NCI-H2081 (cell line): ENCODE data around the gene KANK3.
"Not testable (repeated sequence)": the region's sequence is repeated elsewhere in the genome, so short reads cannot be mapped to it uniquely, and the experiment has no call there.

Source experiments
- DNase-seq, 2 experiments: peaks; one replicate each; lab custom pipeline; 2025; lab: John Stamatoyannopoulos, UW

KANK3 gene

DNA sequence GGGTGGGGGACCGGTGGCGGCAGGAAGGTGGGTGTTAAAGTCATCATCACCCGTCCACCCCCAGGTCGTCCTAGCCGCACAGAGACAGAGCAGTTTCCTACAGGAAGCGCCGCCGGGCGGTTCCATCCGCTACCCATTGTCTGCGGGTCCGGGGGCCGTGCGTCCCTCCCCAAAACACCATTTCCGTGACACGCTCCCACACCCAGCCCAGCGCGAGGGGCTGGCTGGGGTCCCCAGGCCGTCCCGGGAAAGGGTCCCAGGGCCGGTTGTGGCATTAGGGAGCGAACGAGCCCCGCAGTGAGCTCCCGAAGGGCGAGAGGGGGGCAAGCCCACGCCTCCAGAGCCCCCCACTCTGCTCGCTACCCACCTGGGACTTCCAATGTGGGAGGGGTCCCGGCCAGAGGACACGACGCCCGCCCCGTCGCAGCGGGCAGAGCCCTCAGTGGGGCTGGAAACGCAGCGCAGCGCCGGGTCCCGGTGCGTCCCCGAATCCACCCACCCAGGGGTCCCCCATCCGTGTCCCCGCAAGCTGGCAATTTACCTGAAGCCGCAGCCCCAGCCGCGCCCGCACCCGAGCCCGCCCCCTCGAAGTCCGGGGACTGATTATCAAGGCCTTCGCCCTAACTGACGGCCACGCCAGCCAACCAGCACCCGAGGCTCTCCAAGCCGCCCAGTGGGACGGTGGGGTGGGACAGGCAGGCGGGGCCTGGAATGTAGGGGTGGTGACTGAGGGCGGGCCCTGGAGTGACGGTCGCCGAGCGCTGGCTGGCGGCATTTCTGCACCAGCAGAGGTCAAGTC is at the start of gene KANK3:
Gene KANK3 (minus strand): TSS at position 579 of the 799 bp plus-strand sequence. CDS start 5,434 bp downstream, outside the sequence.
- peak; percentile 70 to 88 for DNase-seq

GRCh38 chr19:8392017-8392591 is 49.0 kb upstream of the KANK3 start:
- no peak for DNase-seq

- no peak for DNase-seq
These were observed 48.3 kb upstream of the KANK3 start for GRCh38 chr19:8391198-8392016.

- peak; percentile 64 to 88 for DNase-seq
These were observed 47.5 kb upstream of the KANK3 start for GRCh38 chr19:8390617-8390981.

DNA sequence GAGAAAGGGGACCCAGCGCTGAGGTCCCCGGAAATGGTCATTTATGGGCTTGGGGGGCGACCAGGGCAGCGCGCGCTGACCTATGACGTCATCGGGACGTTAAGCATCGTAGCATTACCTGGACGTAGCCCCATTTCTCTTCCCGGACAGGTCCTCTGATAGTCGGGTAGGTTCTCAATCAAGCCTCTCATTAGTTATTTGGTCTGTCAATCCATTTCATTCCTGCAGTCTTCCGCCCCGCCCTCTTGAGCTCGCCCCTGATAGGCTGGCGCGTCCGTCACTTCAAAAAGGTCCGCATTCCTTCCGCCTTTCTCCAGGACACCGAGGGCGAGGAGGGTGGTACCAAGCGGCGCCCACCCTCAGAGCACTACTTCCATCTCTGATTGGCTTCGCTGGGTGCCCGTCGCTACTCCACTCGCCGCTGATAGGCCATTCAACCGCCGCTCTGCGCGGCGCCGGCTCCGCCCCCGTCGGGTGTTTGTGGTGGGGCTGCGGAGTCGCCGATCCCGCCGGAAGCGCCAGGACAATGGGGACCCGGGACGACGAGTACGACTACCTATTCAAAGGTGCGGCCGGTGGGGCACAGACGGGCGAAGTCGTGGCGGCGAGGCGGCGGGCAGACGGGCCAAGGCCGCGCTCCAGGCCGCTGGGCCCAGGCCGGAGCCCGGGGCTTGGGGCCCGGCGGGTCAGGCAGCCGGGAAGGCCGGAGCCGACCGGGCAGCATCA is 47.0 kb upstream of the KANK3 start, which contains the start of gene RAB11B:
Gene RAB11B (plus strand): TSS at position 470 of the 726 bp plus-strand sequence. CDS start 57 bp downstream, at position 527.
- peak; percentile 99 to 100 for DNase-seq

GRCh38 chr19:8388612-8388958 is 45.5 kb upstream of the KANK3 start:
- no peak for DNase-seq

GRCh38 chr19:8387688-8388611 is 44.9 kb upstream of the KANK3 start:
- DNase-seq = peak in 1 of 2 experiments; percentile 66

GRCh38 chr19:8386990-8387389 is 43.9 kb upstream of the KANK3 start:
- no peak for DNase-seq

DNA sequence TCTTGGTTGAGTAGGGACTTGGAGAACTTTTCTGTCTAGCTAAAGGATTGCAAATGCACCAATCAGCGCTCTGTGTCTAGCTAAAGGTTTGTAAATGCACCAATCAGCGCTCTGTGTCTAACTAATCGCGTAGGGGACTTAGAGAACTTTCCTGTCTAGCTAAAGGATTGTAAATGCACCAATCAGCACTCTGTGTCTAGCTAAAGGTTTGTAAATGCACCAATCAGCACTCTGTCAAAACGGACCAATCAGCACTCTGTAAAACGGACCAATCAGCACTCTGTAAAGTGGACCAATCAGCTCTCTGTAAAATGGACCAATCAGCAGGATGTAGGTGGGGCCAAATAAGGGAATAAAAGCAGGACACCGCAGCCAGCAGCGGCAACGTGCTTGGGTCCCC is 43.4 kb upstream of the KANK3 start:
- DNase-seq = not testable (repeated sequence)

DNA sequence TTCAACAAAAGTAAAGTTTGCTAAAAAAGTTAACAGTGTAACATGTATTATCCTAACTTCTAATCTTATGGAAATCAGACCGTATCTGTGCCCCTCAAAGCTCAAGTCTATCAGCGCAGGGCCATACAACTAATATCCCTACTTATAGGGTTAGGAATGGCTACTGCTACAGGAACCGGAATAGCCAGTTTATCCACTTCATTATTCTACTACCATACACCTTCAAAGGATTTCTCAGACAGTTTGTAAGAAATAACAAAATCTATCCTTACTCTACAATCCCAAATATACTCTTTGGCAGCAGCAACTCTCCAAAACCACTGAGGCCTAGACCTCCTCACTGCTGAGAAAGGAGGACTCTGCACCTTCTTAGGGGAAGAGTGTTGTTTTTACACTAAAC is 42.5 kb upstream of the KANK3 start:
- DNase-seq = not testable (repeated sequence)

DNA sequence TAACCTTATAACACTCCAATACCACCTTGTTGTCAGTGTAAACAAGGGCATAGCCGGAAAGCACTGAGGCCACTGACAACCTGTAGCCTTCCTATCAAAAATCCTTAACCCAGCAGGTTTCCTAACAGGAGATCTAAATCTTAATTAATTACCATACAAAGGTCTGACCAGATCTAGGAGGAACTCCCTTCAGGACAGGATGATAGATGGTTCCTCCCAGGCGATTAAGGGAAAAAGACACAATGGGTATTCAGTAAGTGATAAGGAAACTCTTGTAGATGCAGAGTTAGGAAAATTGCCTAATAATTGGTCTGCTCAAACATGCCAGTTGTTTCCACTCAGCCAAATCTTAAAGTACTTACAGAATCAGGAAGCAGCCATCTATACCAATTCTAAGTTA is 42.0 kb upstream of the KANK3 start:
- DNase-seq = not testable (repeated sequence)

DNA sequence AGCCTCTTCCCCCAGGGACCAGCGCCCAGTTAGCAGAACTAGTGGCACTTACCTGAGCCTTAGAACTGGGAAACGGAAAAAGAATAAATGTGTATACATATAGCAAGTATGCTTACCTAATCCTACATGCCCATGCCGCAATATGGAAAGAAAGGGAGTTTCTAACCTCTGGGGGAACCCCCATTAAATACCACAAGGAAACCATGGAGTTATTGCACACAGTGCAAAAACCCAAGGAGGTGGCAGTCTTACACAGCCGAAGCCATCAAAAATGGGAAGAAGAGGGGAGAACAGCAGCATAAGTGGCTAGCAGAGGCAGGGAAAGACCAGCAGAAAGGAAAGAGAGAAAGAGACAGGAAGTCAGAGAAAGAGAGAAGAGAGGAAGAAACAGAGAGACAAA is 41.5 kb upstream of the KANK3 start:
- not testable (repeated sequence) for DNase-seq

DNA sequence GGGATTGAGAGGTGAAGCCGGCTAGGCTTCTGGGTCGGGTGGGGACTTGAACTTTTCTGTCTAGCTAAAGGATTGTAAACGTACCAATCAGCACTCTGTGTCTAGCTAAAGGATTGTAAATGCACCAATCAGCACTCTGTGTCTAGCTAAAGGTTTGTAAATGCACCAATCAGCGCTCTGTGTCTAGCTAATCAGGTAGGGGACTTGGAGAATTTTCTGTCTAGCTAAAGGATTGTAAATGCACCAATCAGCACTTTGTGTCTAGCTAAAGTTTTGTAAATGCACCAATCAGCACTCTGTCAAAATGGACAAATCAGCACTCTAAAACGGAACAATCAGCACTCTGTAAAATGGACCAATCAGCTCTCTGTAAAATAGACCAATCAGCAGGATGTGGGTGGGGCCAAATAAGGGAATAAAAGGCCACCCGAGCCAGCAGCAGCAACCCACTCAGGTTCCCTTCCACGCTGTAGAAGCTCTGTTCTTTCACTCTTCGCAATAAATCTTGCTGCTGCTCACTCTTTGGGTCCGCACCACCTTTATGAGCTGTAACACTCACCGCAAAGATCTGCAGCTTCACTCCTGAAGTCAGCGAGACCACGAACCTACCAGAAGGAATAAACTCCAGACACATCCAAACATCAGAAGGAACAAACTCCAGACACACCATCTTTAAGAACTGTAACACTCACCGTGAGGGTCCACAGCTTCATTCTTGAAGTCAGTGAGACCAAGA is 36.3 kb upstream of the KANK3 start:
- not testable (repeated sequence) for DNase-seq

DNA sequence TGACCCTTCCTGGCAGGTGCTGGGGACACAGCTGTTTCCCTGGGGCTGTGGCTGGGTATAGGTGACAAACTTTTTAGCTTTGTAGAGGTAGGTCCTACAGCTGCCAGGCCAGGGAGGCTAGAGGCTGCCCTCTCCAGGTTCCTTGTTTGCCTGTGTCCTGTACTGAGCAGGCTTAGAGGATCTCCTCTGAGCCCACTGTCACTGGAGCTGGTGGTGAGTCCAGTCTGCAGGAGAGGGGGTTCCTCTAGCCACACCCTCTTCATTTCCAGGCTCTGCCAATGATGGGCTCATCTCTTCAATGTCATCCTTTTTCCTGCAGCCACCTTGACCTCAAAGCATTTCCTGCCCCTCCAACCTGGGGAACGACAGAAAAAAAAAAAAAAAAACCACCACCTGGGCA is 34.5 kb upstream of the KANK3 start:
- no peak for DNase-seq

DNA sequence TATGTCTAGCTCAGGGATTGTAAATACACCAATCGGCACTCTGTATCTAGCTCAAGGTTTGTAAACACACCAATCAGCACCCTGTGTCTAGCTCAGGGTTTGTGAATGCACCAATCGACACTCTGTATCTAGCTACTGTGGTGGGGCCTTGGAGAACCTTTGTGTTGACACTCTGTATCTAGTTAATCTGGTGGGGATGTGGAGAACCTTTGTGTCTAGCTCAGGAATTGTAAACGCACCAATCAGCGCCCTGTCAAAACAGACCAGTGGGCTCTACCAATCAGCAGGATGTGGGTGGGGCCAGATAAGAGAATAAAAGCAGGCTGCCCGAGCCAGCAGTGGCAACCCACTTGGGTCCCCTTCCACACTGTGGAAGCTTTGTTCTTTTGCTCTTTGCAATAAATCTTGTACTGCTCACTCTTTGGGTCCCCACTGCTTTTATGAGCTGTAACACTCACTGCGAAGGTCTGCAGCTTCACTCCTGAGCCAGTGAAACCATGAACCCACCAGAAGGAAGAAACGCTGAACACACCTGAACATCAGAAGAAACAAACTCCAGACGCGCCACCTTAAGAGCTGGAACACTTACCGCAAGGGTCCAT is 33.4 kb upstream of the KANK3 start:
- DNase-seq = not testable (repeated sequence)

DNA sequence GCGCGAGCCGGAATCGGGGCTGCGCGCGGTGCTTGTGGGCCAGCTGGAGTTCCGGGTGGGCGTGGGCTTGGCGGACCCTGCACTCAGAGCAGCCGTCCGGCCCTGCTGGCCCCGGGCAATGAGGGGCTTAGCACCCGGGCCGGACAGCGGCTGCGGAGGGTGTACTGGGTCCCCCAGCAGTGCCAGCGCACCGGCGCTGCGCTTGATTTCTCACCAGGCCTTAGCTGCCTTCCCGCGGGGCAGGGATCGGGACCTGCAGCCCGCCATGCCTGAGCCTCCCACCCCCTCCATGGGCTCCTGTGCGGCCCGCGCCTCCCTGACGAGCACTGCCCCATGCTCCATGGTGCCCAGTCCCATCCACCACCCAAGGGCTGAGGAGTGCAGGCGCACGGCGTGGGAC is 32.7 kb upstream of the KANK3 start:
- not testable (repeated sequence) for DNase-seq

- no peak for DNase-seq
These were observed 31.1 kb upstream of the KANK3 start for GRCh38 chr19:8373867-8374813.

- no peak for DNase-seq
These were observed 28.1 kb upstream of the KANK3 start for GRCh38 chr19:8371011-8371804.
